Gastrocnemius medialis (tissue), 4 donors: ENCODE data around the gene SFI1. TPM values are rescaled to one million over a fixed set of nuclear protein-coding genes. Genes with fewer than 3 reads are reported as not detected.

Experiments used
- ATAC-seq, 2 donors: fragments of 150-250 bp; one replicate each; pipeline ENCODE4 v1.9.1; 2016
- DNase-seq, 2 donors: peaks; one replicate each; pipeline ENCODE4 v3.0.0-alpha.2; 2019
- H3K27ac ChIP-seq, 4 donors: fragments of 200-600 bp; sonication (generic); 1 replicate in 1 of 4; 2 replicates in 3 of 4; pipeline ENCODE4 v1.5.1; 2016 to 2018; ENCODE audit warnings: mild to moderate bottlenecking in 2 of 4, moderate library complexity in 1 of 4
- H3K27me3 ChIP-seq, 3 donors: fragments of 200-600 bp; sonication (generic) in 2 of 3; 1 replicate in 1 of 3; 2 replicates in 2 of 3; pipeline versions ENCODE4 v1.5.1 to v1.6.0; 2016 to 2019; ENCODE audit warnings: mild to moderate bottlenecking in 1 of 3, moderate library complexity in 1 of 3
- H3K36me3 ChIP-seq, 2 donors: fragments of 200-600 bp; sonication (generic) in 1 of 2; one replicate each; pipeline ENCODE4 v1.5.1; 2017 to 2018
- H3K4me1 ChIP-seq, 2 donors: fragments of 200-600 bp; sonication (generic) in 1 of 2; one replicate each; pipeline ENCODE4 v1.5.1; 2016 to 2017; ENCODE audit warnings: mild to moderate bottlenecking in 2 of 2
- H3K4me3 ChIP-seq, 4 donors: fragments of 200-600 bp; sonication (generic) in 3 of 4; 1 replicate in 1 of 4; 2 replicates in 3 of 4; pipeline ENCODE4 v1.5.1; 2016 to 2019; ENCODE audit warnings: mild to moderate bottlenecking in 2 of 4
- H3K9me3 ChIP-seq, 3 donors: fragments of 200-600 bp; sonication (generic) in 2 of 3; 1 replicate in 1 of 3; 2 replicates in 2 of 3; pipeline ENCODE4 v1.5.1; 2016 to 2019
- POLR2A ChIP-seq, 2 donors: fragments of 450-650 bp; IDR thresholded peaks; one replicate each; pipeline ENCODE4 v1.6.1; 2017; ENCODE audit warnings: antibody characterized with exemption in 2 of 2, mild to moderate bottlenecking in 2 of 2, moderate library complexity in 2 of 2
- in situ Hi-C, 4 donors: fragments of 200-750 bp; cut with MboI; loops; one replicate each; pipeline versions ENCODE4 v1.15.0 to v1.8.0; 2017; ENCODE audit warnings: low sequenced_read_pairs in 4 of 4
- intact Hi-C: fragments of 100-400 bp; cut with DNase I; formaldehyde crosslinking; loops from one replicate; pipeline ENCODE4 v1.15.1; 2023; ENCODE audit warnings: low total_unique reads
- total RNA-seq, 4 donors: library from RNA; depleted of rRNA; stranded (reverse); fragments of >200 nt; gene quantifications; one replicate each; pipeline versions ENCODE4 v1.1.0 to v1.2.3, GENCODE V29; 2016
- TF ChIP-seq, protein P1 (sequence below), 5 experiments: fragments of 450-650 bp in 3 of 5; fragments of 200-600 bp in 2 of 5; sonication (generic) in 2 of 5; IDR thresholded peaks in 4 of 5; conservative IDR thresholded peaks in 1 of 5; 1 replicate in 4 of 5; 2 replicates in 1 of 5; pipeline ENCODE4 v1.5.1; 2016 to 2019; ENCODE audit warnings: antibody characterized with exemption in 5 of 5, mild to moderate bottlenecking in 3 of 5, moderate library complexity in 3 of 5

SFI1 gene
- total RNA-seq, 4 donors from 2014 or later = 1.1 to 12.6 (median 2.7) TPM

DNA sequence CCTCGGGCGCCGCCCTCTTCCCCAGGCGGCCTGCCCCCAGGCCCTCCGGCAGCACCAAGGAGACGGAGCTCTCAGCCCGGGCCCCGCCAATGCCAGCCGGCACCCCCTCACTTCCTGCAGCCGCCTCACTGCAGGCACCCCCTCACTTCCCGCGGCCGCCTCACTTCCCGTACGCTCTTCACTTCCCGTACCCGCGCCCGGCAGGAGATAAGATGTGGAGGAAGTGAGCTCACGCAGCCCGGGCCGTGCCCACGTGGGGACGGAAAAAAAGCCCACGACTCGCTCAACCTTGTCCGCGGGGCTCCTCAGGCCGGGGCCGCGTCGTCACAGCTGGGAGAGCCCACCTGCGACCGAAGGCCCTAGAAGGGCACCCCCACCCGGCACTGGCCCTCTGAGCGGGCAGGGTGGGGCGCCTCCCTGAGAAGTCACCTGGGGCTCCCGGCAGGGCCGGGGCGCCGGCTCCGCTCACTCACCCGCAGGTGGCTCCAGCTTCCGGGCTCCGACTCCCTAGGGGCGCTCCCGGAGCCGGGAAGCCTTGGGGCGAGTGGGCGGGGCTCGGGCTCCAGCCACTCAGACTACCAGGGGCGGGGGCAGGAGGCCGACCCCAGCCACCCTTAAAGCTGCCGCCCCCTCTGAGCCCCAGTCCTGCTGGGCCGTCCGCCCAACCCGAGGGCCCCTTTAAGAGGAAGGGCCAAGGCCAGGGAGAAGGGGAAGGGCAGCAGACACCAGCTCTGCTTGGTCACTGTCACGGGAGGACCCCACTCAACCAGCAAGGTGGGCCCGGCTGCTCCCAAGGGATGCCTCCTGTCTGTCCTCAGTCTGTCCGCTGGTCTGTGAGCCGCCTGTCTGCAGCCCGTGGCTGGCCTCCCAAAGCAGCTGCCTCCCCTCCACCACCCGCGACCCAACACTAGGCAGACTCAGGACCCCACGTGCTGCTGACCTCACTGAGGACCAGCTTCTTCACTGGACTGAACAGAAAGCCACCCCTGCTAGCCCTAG is 134.3 kb downstream of the SFI1 start:
- TF ChIP-seq, protein P1, sequence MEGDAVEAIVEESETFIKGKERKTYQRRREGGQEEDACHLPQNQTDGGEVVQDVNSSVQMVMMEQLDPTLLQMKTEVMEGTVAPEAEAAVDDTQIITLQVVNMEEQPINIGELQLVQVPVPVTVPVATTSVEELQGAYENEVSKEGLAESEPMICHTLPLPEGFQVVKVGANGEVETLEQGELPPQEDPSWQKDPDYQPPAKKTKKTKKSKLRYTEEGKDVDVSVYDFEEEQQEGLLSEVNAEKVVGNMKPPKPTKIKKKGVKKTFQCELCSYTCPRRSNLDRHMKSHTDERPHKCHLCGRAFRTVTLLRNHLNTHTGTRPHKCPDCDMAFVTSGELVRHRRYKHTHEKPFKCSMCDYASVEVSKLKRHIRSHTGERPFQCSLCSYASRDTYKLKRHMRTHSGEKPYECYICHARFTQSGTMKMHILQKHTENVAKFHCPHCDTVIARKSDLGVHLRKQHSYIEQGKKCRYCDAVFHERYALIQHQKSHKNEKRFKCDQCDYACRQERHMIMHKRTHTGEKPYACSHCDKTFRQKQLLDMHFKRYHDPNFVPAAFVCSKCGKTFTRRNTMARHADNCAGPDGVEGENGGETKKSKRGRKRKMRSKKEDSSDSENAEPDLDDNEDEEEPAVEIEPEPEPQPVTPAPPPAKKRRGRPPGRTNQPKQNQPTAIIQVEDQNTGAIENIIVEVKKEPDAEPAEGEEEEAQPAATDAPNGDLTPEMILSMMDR (IDR thresholded peaks at IDR 0.05 in 4 of 5, conservative IDR thresholded peaks at IDR 0.05 in 1 of 5) = no peak
- TF ChIP-seq POLR2A (IDR thresholded peaks at IDR 0.05) = peak; percentile 12 to 41
- intact Hi-C loops = loop anchor here (5.0 kb wide), 2 partner anchors 138 to 283 kb away; partner anchors contain the start of gene PATZ1

DNA sequence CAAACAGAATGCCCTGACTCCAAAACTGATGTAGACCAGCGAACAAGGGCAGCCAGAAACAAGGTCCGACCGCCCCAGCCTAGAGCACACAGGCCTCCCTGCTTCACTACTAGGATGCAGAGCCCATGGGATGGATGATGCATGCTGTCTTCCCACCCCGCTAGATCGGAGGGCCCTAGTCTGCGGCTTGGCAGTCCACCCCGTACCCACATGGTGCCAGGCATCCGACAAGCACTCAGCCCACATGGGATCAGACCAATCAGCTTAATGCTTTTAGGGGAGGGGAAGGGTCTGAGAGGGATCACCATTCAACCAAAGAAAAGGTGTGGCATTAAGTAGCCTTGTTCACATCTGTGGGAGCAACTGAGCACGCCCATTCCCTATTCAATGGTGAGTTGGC is 135.1 kb downstream of the SFI1 start:
- in situ Hi-C loops = loop anchor here in 3 of 4 donors (5.0 to 25.0 kb wide), 3 partner anchors 74 to 294 kb away; partner anchors contain the start of gene PATZ1 (in 1 of the 3)
- Histone ChIP-seq H3K36me3 (no peaks in the 10 kb centered on the region), H3K9me3 (no peaks in the 10 kb centered on the region), H3K27me3 (no peaks in the 10 kb centered on the region), H3K27ac (peak overlapping the region; percentile 67 to 84 (median 79)), H3K4me1 (peaks cover 42 to 47% of the 10 kb centered on the region in 2 donors), H3K4me3 (peak overlapping the region in 3 of 4 donors; percentile 78 to 82 (median 79))
- DNase-seq (no peak), ATAC-seq (no peak)
- intact Hi-C loops = loop anchor here (5.0 kb wide), 2 partner anchors 139 to 284 kb away; partner anchors contain the start of gene PATZ1
- no peak for TF ChIP-seq POLR2A (IDR thresholded peaks at IDR 0.05)
- TF ChIP-seq, protein P1 (IDR thresholded peaks at IDR 0.05 in 4 of 5, conservative IDR thresholded peaks at IDR 0.05 in 1 of 5) = no peak

More for the DNA sequence above, 134.3 kb downstream of the SFI1 start:
- H3K27me3 ChIP-seq = no peaks in the 10 kb centered on the region
- DNase-seq (peak; percentile 31 to 52), ATAC-seq (peak; percentile 43 to 53)
- H3K36me3 ChIP-seq = no peaks in the 10 kb centered on the region
- peak overlapping the region; percentile 67 to 84 (median 79) for H3K27ac ChIP-seq
- peak overlapping the region; percentile 75 to 82 (median 78) for H3K4me3 ChIP-seq
- in situ Hi-C loops = loop anchor here in 3 of 4 donors (5.0 to 25.0 kb wide), 3 partner anchors 73 to 293 kb away; partner anchors contain the start of gene PATZ1 (in 1 of the 3)
- no peaks in the 10 kb centered on the region for H3K9me3 ChIP-seq
- H3K4me1 ChIP-seq = peaks cover 50 to 55% of the 10 kb centered on the region in 2 donors

DNA sequence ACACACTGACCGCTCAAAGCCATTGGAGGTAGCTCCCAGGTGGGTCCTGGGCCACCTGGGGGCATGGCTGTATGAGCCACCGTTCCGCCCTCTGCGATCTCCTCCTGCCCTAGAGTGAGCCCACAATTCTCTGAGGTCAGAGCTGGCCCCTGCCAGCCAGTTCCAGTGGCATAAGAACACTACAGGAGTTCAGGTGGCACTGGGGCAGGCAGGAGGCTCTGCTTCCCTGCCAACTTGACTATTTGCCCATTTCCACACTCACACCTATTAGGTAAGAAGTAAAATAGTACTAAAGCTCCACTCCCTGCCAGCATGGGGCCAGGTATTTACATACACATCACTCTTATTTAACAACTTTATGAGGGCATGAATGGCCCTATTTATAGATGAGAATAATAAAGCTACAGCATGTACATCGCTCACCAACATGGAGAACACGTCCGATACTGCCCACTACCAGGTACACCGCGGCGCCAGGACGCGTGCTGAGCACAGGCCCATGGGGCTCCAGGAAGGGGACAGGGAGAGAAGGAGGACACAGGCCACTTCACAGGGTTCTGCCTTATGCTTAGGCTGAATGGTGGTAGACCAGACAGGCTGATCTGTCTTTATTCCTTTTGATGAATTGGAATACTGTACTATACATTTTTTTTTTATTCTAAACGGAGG is 139.4 kb downstream of the SFI1 start:
- no peak overlapping the region for H3K27ac ChIP-seq
- intact Hi-C loops = no loop called here
- ATAC-seq = no peak
- no peak for DNase-seq
- H3K9me3 ChIP-seq = no peaks in the 10 kb centered on the region
- H3K27me3 ChIP-seq = no peaks in the 10 kb centered on the region
- H3K4me3 ChIP-seq = no peak overlapping the region
- in situ Hi-C loops = loop anchor here in 2 of 4 donors (25.0 kb wide), 2 partner anchors 273 to 298 kb away; partner anchors contain the start of gene PATZ1 (in 1 of the 2)
- peaks cover 17 to 23% of the 10 kb centered on the region in 2 donors for H3K4me1 ChIP-seq
- H3K36me3 ChIP-seq = no peaks in the 10 kb centered on the region
- no peak for TF ChIP-seq POLR2A (IDR thresholded peaks at IDR 0.05)
- TF ChIP-seq, protein P1 (IDR thresholded peaks at IDR 0.05 in 4 of 5, conservative IDR thresholded peaks at IDR 0.05 in 1 of 5) = no peak

DNA sequence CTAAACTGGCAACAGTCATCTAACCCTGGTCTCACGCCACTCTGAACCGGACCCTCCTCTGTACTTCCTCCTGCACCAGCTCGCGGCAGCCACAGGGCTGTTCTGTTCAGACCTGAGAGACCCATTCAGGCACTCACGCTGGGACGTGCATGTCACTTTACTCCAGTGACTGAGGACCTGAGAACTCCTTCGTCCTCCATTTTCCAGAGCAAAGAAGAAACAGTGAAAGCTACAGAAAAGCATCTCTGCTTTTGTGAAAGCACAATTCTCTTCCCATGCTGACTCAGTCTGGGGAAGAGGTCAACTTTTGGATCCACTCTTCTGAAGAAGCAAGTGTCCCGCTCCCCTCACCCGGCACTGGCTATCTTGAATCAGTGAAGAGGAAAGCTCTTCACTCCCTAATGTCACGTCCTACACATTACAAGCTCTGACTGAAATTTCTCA is 141.1 kb downstream of the SFI1 start:
- DNase-seq (no peak), ATAC-seq (no peak)
- H3K4me1 ChIP-seq = peaks cover 15 to 21% of the 10 kb centered on the region in 2 donors
- intact Hi-C loops = no loop called here
- H3K27me3 ChIP-seq = no peaks in the 10 kb centered on the region
- TF ChIP-seq, protein P1 (IDR thresholded peaks at IDR 0.05 in 4 of 5, conservative IDR thresholded peaks at IDR 0.05 in 1 of 5) = no peak
- TF ChIP-seq POLR2A (IDR thresholded peaks at IDR 0.05) = no peak
- no peaks in the 10 kb centered on the region for H3K9me3 ChIP-seq
- in situ Hi-C loops = loop anchor here in 2 of 4 donors (25.0 kb wide), 2 partner anchors 275 to 300 kb away; partner anchors contain the start of gene PATZ1 (in 1 of the 2)
- H3K36me3 ChIP-seq = peaks cover 0 to 4% of the 10 kb centered on the region in 2 donors
- H3K27ac ChIP-seq = peak overlapping the region; percentile 53 to 66 (median 56)
- H3K4me3 ChIP-seq = peak overlapping the region in 1 of 4 donors; percentile 27
